GM18870 (cell line): ENCODE measurements around the gene PBLD.
"Not testable (repeated sequence)": the region's sequence is repeated elsewhere in the genome, so short reads cannot be mapped to it uniquely, and the experiment has no call there.

Experiments
- ATAC-seq: cut with Tn5 transposase; IDR thresholded peaks from one replicate; pipeline ENCODE4 v1.9.1; 2021; ENCODE audit warnings: moderate library complexity; ENCODE audit not compliant: unreplicated experiment

PBLD gene

GRCh38 chr10:68284062-68285001, 48.4 kb downstream of the PBLD start:
- ATAC-seq = no peak

- no peak for ATAC-seq
Observed at GRCh38 chr10:68280758-68281157, 52.0 kb downstream of the PBLD start.

GRCh38 chr10:68278906-68279753, 53.6 kb downstream of the PBLD start:
- ATAC-seq = not testable (repeated sequence)

GRCh38 chr10:68277814-68278213, 54.9 kb downstream of the PBLD start:
- ATAC-seq = not testable (repeated sequence)

- no peak for ATAC-seq
Observed at GRCh38 chr10:68276224-68276623, 56.5 kb downstream of the PBLD start.

GRCh38 chr10:68275600-68276126, 57.1 kb downstream of the PBLD start:
- no peak for ATAC-seq

- no peak for ATAC-seq
Observed at GRCh38 chr10:68272833-68273232, 59.9 kb downstream of the PBLD start.

GRCh38 chr10:68271196-68271882, 61.4 kb downstream of the PBLD start:
- no peak for ATAC-seq

GRCh38 chr10:68269562-68270290, 63.0 kb downstream of the PBLD start:
- ATAC-seq = no peak

GRCh38 chr10:68261132-68261856, 71.4 kb downstream of the PBLD start:
- no peak for ATAC-seq

GRCh38 chr10:68253346-68253745, 79.4 kb downstream of the PBLD start:
- no peak for ATAC-seq

- ATAC-seq = no peak
Observed at GRCh38 chr10:68251625-68252495, 80.9 kb downstream of the PBLD start.

GRCh38 chr10:68251151-68251550, 81.6 kb downstream of the PBLD start:
- ATAC-seq = no peak

- ATAC-seq = no peak
Observed at GRCh38 chr10:68249297-68249696, 83.4 kb downstream of the PBLD start.

GRCh38 chr10:68247931-68248330, 84.8 kb downstream of the PBLD start:
- ATAC-seq = no peak

GRCh38 chr10:68246397-68246796, 86.3 kb downstream of the PBLD start:
- ATAC-seq = not testable (repeated sequence)

GRCh38 chr10:68242051-68242450, 90.7 kb downstream of the PBLD start:
- no peak for ATAC-seq

GRCh38 chr10:68239596-68240150, 93.1 kb downstream of the PBLD start:
- no peak for ATAC-seq
